CD4-positive, alpha-beta T cell (primary cell): ENCODE results near the gene TMEM233. TPM values are rescaled to one million over a fixed set of nuclear protein-coding genes. Genes with fewer than 3 reads are reported as not detected.

Source experiments
- ATAC-seq: fragments of 200-7000 bp; cut with Tn5 transposase; one replicate; pipeline ENCODE4 v1.10.0; 2022; ENCODE audit warnings: mild to moderate bottlenecking; ENCODE audit not compliant: poor library complexity
- CTCF ChIA-PET: fragments of 350-600 bp; sonication (Branson Sonifier 250); formaldehyde crosslinking; loops from one replicate; lab custom pipeline; 2021; ENCODE audit warnings: antibody characterized with exemption, inconsistent platforms; lab: Charles Lee
- POLR2A ChIA-PET: fragments of 350-600 bp; sonication (Branson Sonifier 250); formaldehyde crosslinking; loops from one replicate; lab custom pipeline; 2021; ENCODE audit warnings: antibody characterized with exemption, inconsistent platforms; lab: Charles Lee
- DNase-seq, 14 experiments: peaks; one replicate each; pipeline ENCODE4 v3.0.0-alpha.2; 2013 to 2020; ENCODE audit warnings: mixed read lengths in 2 of 14
- H3K27ac ChIP-seq, 2 donors: one replicate each; pipeline versions ENCODE4 v1.5.1 to v1.7.0; 2013; ENCODE audit warnings: low read length in 2 of 2, low read depth in 1 of 2, mild to moderate bottlenecking in 1 of 2
- H3K27me3 ChIP-seq, 2 experiments: 1 replicate in 1 of 2; 2 replicates in 1 of 2; pipeline versions ENCODE4 v1.6.1 to v1.7.0; 2013; ENCODE audit warnings: low read length in 2 of 2, control low read depth in 1 of 2, mild to moderate bottlenecking in 1 of 2, moderate library complexity in 1 of 2; ENCODE audit not compliant: insufficient read depth in 2 of 2, control insufficient read depth in 1 of 2
- H3K36me3 ChIP-seq: one replicate; pipeline ENCODE4 v1.6.1; 2013; ENCODE audit warnings: low read length, control low read depth; ENCODE audit not compliant: insufficient read depth
- H3K4me1 ChIP-seq: one replicate; pipeline ENCODE4 v1.6.1; 2013; ENCODE audit warnings: low read length, control low read depth; ENCODE audit not compliant: insufficient read depth
- H3K4me3 ChIP-seq: one replicate; pipeline ENCODE4 v1.5.1; 2013; ENCODE audit warnings: mild to moderate bottlenecking, low read length, moderate library complexity
- H3K9me3 ChIP-seq, 2 experiments: 1 replicate in 1 of 2; 2 replicates in 1 of 2; pipeline versions ENCODE4 v1.6.1 to v1.7.0; 2013; ENCODE audit warnings: low read length in 2 of 2, mild to moderate bottlenecking in 2 of 2, control low read depth in 1 of 2, moderate library complexity in 1 of 2; ENCODE audit not compliant: control insufficient read depth in 1 of 2, insufficient read depth in 1 of 2
- H3K27ac Mint-ChIP-seq: one replicate; pipeline ENCODE4 v1.8.0; 2020; ENCODE audit warnings: mixed read lengths
- H3K27me3 Mint-ChIP-seq: one replicate; pipeline ENCODE4 v1.8.0; 2021; ENCODE audit warnings: mixed read lengths
- H3K36me3 Mint-ChIP-seq: one replicate; pipeline ENCODE4 v1.8.0; 2021; ENCODE audit warnings: low read depth, mixed read lengths
- H3K4me1 Mint-ChIP-seq: one replicate; pipeline ENCODE4 v1.8.0; 2021; ENCODE audit warnings: low read depth, mixed read lengths
- H3K4me3 Mint-ChIP-seq: one replicate; pipeline ENCODE4 v1.8.0; 2020; ENCODE audit warnings: mild to moderate bottlenecking, mixed read lengths
- H3K9me3 Mint-ChIP-seq: one replicate; pipeline ENCODE4 v1.8.0; 2020; ENCODE audit warnings: mixed read lengths
- CTCF ChIP-seq: fragments of 200-600 bp; IDR thresholded peaks from one replicate; pipeline ENCODE4 v1.8.0; 2022; ENCODE audit warnings: antibody characterized with exemption, mild to moderate bottlenecking
- intact Hi-C, 2 experiments: fragments of 100-400 bp; cut with DNase I in 1 of 2; cut with micrococcal nuclease in 1 of 2; formaldehyde crosslinking; loops; one replicate each; pipeline versions ENCODE4 v1.15.1 to v1.9.0; 2023 to 2025; cut with DNase I, micrococcal nuclease
- total RNA-seq, 174 experiments: library from RNA in 2 of 174; stranded (reverse) in 2 of 174; gene quantifications; one replicate each; pipeline ENCODE4 v1.2.3 and lab custom pipeline; 2021 to 2026

TMEM233 gene
- total RNA-seq, 2 experiments from 2014 or later = not detected

DNA sequence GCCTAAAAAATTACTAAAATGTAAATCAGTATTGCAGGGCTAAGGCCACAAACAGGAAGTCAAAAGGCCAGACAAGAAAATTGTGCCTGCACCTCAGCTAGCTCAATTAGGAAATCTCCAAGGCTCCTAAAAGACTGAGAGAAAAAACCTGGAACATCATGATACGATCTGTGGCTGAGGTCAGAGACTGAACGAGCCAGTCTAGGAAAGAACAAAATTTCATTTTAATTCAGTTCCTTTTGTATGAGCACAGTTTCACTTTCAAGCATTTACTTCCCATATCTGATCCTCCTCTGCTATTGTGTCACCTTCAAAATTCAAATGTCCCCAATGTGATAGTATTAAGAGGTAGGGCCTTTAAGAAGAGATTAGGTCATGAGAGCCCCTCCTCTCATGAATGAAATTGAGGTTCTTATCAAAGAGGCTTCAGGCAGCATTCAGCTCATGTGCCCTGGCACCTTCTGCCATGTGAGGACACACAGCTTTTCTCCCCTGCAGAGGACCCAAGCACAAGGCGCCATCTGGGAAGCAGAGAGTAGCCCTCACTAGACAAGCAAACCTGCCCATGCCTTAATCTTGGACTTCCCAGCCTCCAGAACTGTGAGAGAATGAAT is 89.2 kb downstream of the TMEM233 start:
- Histone ChIP-seq H3K36me3 (peaks cover 44% of the 10 kb centered on the region), H3K27ac (no peak overlapping the region), H3K4me1 (peaks cover 11% of the 10 kb centered on the region), H3K4me3 (no peak overlapping the region), H3K9me3 (no peaks in the 10 kb centered on the region), H3K27me3 (no peaks in the 10 kb centered on the region)
- H3K4me1 Mint-ChIP-seq = peaks cover 9% of the 10 kb centered on the region
- intact Hi-C loops = no loop called here
- peaks cover 42% of the 10 kb centered on the region for H3K36me3 Mint-ChIP-seq
- H3K9me3 Mint-ChIP-seq = no peaks in the 10 kb centered on the region
- ATAC-seq = no peak
- ChIA-PET POLR2A (no interaction called here), CTCF (interaction anchor here (1.1 kb wide), 1 partner anchor 28 kb away, joined by 3 read pairs; no protein-coding TSS in a partner anchor)
- H3K27ac Mint-ChIP-seq = peak overlapping the region; percentile 66
- no peaks in the 10 kb centered on the region for H3K27me3 Mint-ChIP-seq
- no peak overlapping the region for H3K4me3 Mint-ChIP-seq
- TF ChIP-seq CTCF = no peak
- DNase-seq = no peak

- H3K9me3 ChIP-seq = no peaks in the 10 kb centered on the region
- no peak for DNase-seq
- H3K27ac ChIP-seq = no peak overlapping the region
- Mint-ChIP-seq H3K9me3 (no peaks in the 10 kb centered on the region), H3K4me1 (peaks cover 9% of the 10 kb centered on the region), H3K4me3 (no peak overlapping the region), H3K27ac (no peak overlapping the region), H3K27me3 (no peaks in the 10 kb centered on the region), H3K36me3 (peaks cover 35% of the 10 kb centered on the region)
- H3K36me3 ChIP-seq = peaks cover 38% of the 10 kb centered on the region
- no peak for ATAC-seq
- ChIA-PET POLR2A (no interaction called here), CTCF (no interaction called here)
- no peak for TF ChIP-seq CTCF
- H3K4me3 ChIP-seq = no peak overlapping the region
- H3K27me3 ChIP-seq = no peaks in the 10 kb centered on the region
- peaks cover 11% of the 10 kb centered on the region for H3K4me1 ChIP-seq
- intact Hi-C loops = no loop called here
These were observed 89.8 kb downstream of the TMEM233 start for GRCh38 chr12:119683413-119683812.

DNA sequence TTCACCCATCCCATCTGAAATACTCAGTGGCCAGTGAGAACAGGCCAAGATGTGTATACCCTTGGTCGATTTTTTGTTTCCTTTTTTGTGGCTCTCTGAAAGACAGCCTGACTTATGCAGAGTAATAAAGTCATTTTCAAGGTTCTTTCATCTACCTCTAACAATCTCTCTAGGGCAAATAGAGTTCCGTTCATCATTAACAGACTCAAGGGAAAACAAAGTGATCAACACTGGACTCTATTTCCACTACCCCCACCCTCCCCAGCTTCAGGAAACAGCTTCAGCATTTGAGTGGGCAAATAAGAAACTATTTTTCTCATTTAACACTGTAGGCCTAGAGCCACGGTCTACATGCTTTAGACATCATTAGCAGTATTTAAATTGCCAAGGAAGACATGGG is 90.2 kb downstream of the TMEM233 start:
- Mint-ChIP-seq H3K36me3 (peaks cover 31% of the 10 kb centered on the region), H3K27ac (no peak overlapping the region), H3K27me3 (no peaks in the 10 kb centered on the region), H3K4me3 (no peak overlapping the region), H3K9me3 (no peaks in the 10 kb centered on the region), H3K4me1 (peaks cover 9% of the 10 kb centered on the region)
- ChIA-PET CTCF (no interaction called here), POLR2A (no interaction called here)
- DNase-seq = no peak
- intact Hi-C loops = no loop called here
- no peak overlapping the region for H3K4me3 ChIP-seq
- peaks cover 11% of the 10 kb centered on the region for H3K4me1 ChIP-seq
- TF ChIP-seq CTCF = no peak
- no peaks in the 10 kb centered on the region for H3K9me3 ChIP-seq
- H3K27me3 ChIP-seq = no peaks in the 10 kb centered on the region
- H3K27ac ChIP-seq = no peak overlapping the region
- no peak for ATAC-seq
- H3K36me3 ChIP-seq = peaks cover 34% of the 10 kb centered on the region
